H1 (cell line): Measurements from ENCODE around the gene EGFLAM. TPM values are rescaled to one million over a fixed set of nuclear protein-coding genes. Genes with fewer than 3 reads are reported as not detected.

Experiments used
- CTCF ChIA-PET: fragments of 300-600 bp; sonication (Branson Sonifier 250); formaldehyde crosslinking; loops from one replicate; lab custom pipeline; 2021; ENCODE audit not compliant: partially characterized antibody; lab: Charles Lee
- POLR2A ChIA-PET: fragments of 300-600 bp; sonication (Branson Sonifier 250); formaldehyde crosslinking; loops from one replicate; lab custom pipeline; 2021; ENCODE audit warnings: inconsistent platforms; ENCODE audit not compliant: partially characterized antibody; lab: Charles Lee
- DNase-seq, 2 experiments: peaks; one replicate each; pipeline versions ENCODE4 v3.0.0 to v3.0.0-alpha.2; 2010 to 2022; ENCODE audit warnings: low spot score in 2 of 2, low read depth in 1 of 2, mixed read lengths in 1 of 2
- FAIRE-seq: peaks from 2 replicates; lab custom pipeline; 2011; peaks lifted over from hg19 to GRCh38; lab: Jason Lieb, UNC
- H2AFZ ChIP-seq: 2 replicates; pipeline ENCODE4 v1.8.1; 2012; ENCODE audit warnings: low read length, inconsistent platforms
- H2AK5ac ChIP-seq: 2 replicates; pipeline ENCODE4 v1.6.1; 2013; ENCODE audit warnings: low read depth, low read length
- H2BK120ac ChIP-seq: replicated peaks from 2 replicates; pipeline ENCODE3; 2013; ENCODE audit warnings: low read depth, low read length, inconsistent platforms
- H2BK12ac ChIP-seq: 2 replicates; pipeline ENCODE4 v1.6.1; 2013; ENCODE audit warnings: low read depth, low read length
- H2BK15ac ChIP-seq: 2 replicates; pipeline ENCODE4 v1.6.1; 2013; ENCODE audit warnings: low read length
- H2BK20ac ChIP-seq: 2 replicates; pipeline ENCODE4 v1.6.1; 2013; ENCODE audit warnings: low read length
- H2BK5ac ChIP-seq: 2 replicates; pipeline ENCODE4 v1.6.1; 2013; ENCODE audit warnings: low read depth, low read length
- H3K14ac ChIP-seq: 2 replicates; pipeline ENCODE4 v1.6.1; 2013; ENCODE audit warnings: inconsistent platforms; ENCODE audit not compliant: insufficient read length
- H3K18ac ChIP-seq: 2 replicates; pipeline ENCODE4 v1.6.1; 2013; ENCODE audit warnings: low read length; ENCODE audit errors: extremely low read depth
- H3K23ac ChIP-seq: 2 replicates; pipeline ENCODE4 v1.6.1; 2013; ENCODE audit warnings: inconsistent platforms; ENCODE audit not compliant: insufficient read length
- H3K23me2 ChIP-seq: 2 replicates; pipeline ENCODE4 v1.6.1; 2013; ENCODE audit warnings: low read depth, low read length
- H3K27ac ChIP-seq: 2 replicates; pipeline ENCODE4 v1.6.1; 2011; ENCODE audit warnings: low read depth, low read length, inconsistent platforms
- H3K27me3 ChIP-seq, 4 experiments: replicated peaks in 1 of 4; 1 replicate in 1 of 4; 2 replicates in 3 of 4; pipeline versions ENCODE4 v1.6.1 to v1.8.1; 2011 to 2013; ENCODE audit warnings: low read length in 3 of 4, mild to moderate bottlenecking in 3 of 4, inconsistent platforms in 2 of 4, mixed read lengths in 2 of 4, moderate library complexity in 1 of 4; ENCODE audit not compliant: control insufficient read depth in 3 of 4, insufficient read depth in 3 of 4; ENCODE audit errors: extremely low read depth in 1 of 4
- H3K36me3 ChIP-seq, 4 experiments: 2 replicates each; pipeline versions ENCODE4 v1.6.1 to v1.8.1; 2011 to 2013; ENCODE audit warnings: mild to moderate bottlenecking in 4 of 4, low read length in 3 of 4, moderate library complexity in 2 of 4, control low read depth in 1 of 4, inconsistent platforms in 1 of 4; ENCODE audit not compliant: insufficient read depth in 4 of 4, control insufficient read depth in 2 of 4
- H3K4ac ChIP-seq: replicated peaks from 2 replicates; pipeline ENCODE3; 2013; ENCODE audit warnings: low read length, low read depth, mixed read lengths, inconsistent platforms; ENCODE audit not compliant: insufficient read length
- H3K4me1 ChIP-seq, 4 experiments: replicated peaks in 1 of 4; 1 replicate in 1 of 4; 2 replicates in 3 of 4; pipeline versions ENCODE4 v1.6.1 to v1.8.1; 2011 to 2013; ENCODE audit warnings: low read length in 3 of 4, inconsistent platforms in 2 of 4, mixed read lengths in 1 of 4; ENCODE audit not compliant: insufficient read depth in 4 of 4, control insufficient read depth in 3 of 4
- H3K4me2 ChIP-seq, 2 experiments: 2 replicates each; pipeline versions ENCODE4 v1.6.1 to v1.8.1; 2011 to 2013; ENCODE audit warnings: low read depth in 2 of 2, low read length in 2 of 2, control low read depth in 1 of 2, inconsistent platforms in 1 of 2, mild to moderate bottlenecking in 1 of 2; ENCODE audit not compliant: insufficient read depth in 1 of 2
- H3K4me3 ChIP-seq, 4 experiments: fragments of 200-600, 300-600 bp in 1 of 4; sonication (generic), shearing (Covaris generic), sonication (Bioruptor Twin) in 1 of 4; 2 replicates each; pipeline versions ENCODE4 v1.5.1 to v1.8.1; 2011 to 2016; ENCODE audit warnings: low read length in 4 of 4, low read depth in 3 of 4, control low read depth in 2 of 4, inconsistent platforms in 2 of 4, mild to moderate bottlenecking in 2 of 4, mixed read lengths in 1 of 4, moderate library complexity in 1 of 4; ENCODE audit not compliant: insufficient read depth in 2 of 4; ENCODE audit errors: extremely low read depth in 1 of 4
- H3K56ac ChIP-seq: replicated peaks from 2 replicates; pipeline ENCODE3; 2013; ENCODE audit warnings: low read depth, mild to moderate bottlenecking, mixed read lengths, low read length, inconsistent platforms; ENCODE audit not compliant: insufficient read length
- H3K79me1 ChIP-seq: 2 replicates; pipeline ENCODE4 v1.6.1; 2013; ENCODE audit warnings: low read depth, low read length, control low read depth
- H3K79me2 ChIP-seq, 2 experiments: 2 replicates each; pipeline versions ENCODE4 v1.6.1 to v1.8.1; 2012 to 2013; ENCODE audit warnings: low read length in 2 of 2, mild to moderate bottlenecking in 2 of 2, inconsistent platforms in 1 of 2; ENCODE audit not compliant: insufficient read depth in 2 of 2, control insufficient read depth in 1 of 2
- H3K9ac ChIP-seq, 4 experiments: replicated peaks in 1 of 4; 1 replicate in 1 of 4; 2 replicates in 3 of 4; pipeline versions ENCODE4 v1.6.1 to v1.8.1; 2011 to 2013; ENCODE audit warnings: low read depth in 3 of 4, low read length in 3 of 4, control low read depth in 2 of 4, mild to moderate bottlenecking in 2 of 4, moderate library complexity in 2 of 4, inconsistent platforms in 1 of 4; ENCODE audit errors: extremely low read depth in 1 of 4
- H3K9me3 ChIP-seq, 2 experiments: 2 replicates each; pipeline versions ENCODE4 v1.6.1 to v1.8.1; 2012 to 2013; ENCODE audit warnings: mild to moderate bottlenecking in 2 of 2, moderate library complexity in 2 of 2, control low read depth in 1 of 2, inconsistent platforms in 1 of 2, low read depth in 1 of 2, low read length in 1 of 2, mixed read lengths in 1 of 2; ENCODE audit not compliant: insufficient read depth in 2 of 2
- H4K20me1 ChIP-seq, 2 experiments: replicated peaks in 1 of 2; 2 replicates each; pipeline versions ENCODE3 to v1.8.1; 2011 to 2013; ENCODE audit warnings: inconsistent platforms in 2 of 2, low read length in 2 of 2, mild to moderate bottlenecking in 1 of 2; ENCODE audit not compliant: insufficient read depth in 2 of 2, control insufficient read depth in 1 of 2
- H4K5ac ChIP-seq: 2 replicates; pipeline ENCODE4 v1.6.1; 2013; ENCODE audit warnings: low read length, low read depth, mixed read lengths, inconsistent platforms; ENCODE audit not compliant: insufficient read length
- H4K8ac ChIP-seq: 2 replicates; pipeline ENCODE4 v1.8.0; 2013; ENCODE audit warnings: mild to moderate bottlenecking, moderate library complexity, low read length, inconsistent platforms; ENCODE audit not compliant: insufficient read depth; ENCODE audit errors: extremely low read depth
- H4K91ac ChIP-seq: replicated peaks from 2 replicates; pipeline ENCODE3; 2013; ENCODE audit warnings: low read length, mixed read lengths, inconsistent platforms; ENCODE audit not compliant: insufficient read length
- CBX8 ChIP-seq: fragments of 300-800, 300-1000 bp; sonication (generic); IDR thresholded peaks from 2 replicates; pipeline ENCODE4 v1.7.1; 2016; ENCODE audit warnings: low read depth, low read length, borderline replicate concordance
- CTBP2 ChIP-seq: IDR thresholded peaks from 2 replicates; pipeline ENCODE4 v1.7.0; 2011; ENCODE audit warnings: borderline replicate concordance, mild to moderate bottlenecking, moderate library complexity, mixed read lengths, low read length; ENCODE audit not compliant: insufficient read depth, insufficient read length
- GABPA ChIP-seq: IDR thresholded peaks from 2 replicates; pipeline ENCODE4 v1.6.1; 2011; ENCODE audit warnings: mild to moderate bottlenecking, low read length, moderate library complexity, borderline replicate concordance; ENCODE audit not compliant: insufficient read depth
- HDAC6 ChIP-seq: IDR thresholded peaks from one replicate; pipeline ENCODE4 v1.7.1; 2012; ENCODE audit warnings: low read depth, mild to moderate bottlenecking, inconsistent platforms, low read length, moderate library complexity
- SIRT6 ChIP-seq: IDR thresholded peaks from one replicate; pipeline ENCODE4 v1.7.1; 2012; ENCODE audit warnings: low read length, inconsistent platforms
- SIX5 ChIP-seq: IDR thresholded peaks from 2 replicates; pipeline ENCODE4 v1.6.1; 2011; ENCODE audit warnings: mild to moderate bottlenecking, low read depth, low read length
- SP1 ChIP-seq: IDR thresholded peaks from 2 replicates; pipeline ENCODE4 v1.6.1; 2011; ENCODE audit warnings: low read depth, low read length
- SP2 ChIP-seq: IDR thresholded peaks from 2 replicates; pipeline ENCODE4 v1.6.1; 2012; ENCODE audit warnings: mild to moderate bottlenecking, low read length, inconsistent platforms
- SP4 ChIP-seq: IDR thresholded peaks from 2 replicates; pipeline ENCODE4 v1.6.1; 2012; ENCODE audit warnings: low read length, inconsistent platforms
- TEAD4 ChIP-seq: IDR thresholded peaks from 2 replicates; pipeline ENCODE4 v1.6.1; 2012; ENCODE audit warnings: low read depth, low read length, inconsistent platforms, mixed read lengths
- WGBS, 2 experiments: shearing (Covaris generic) in 1 of 2; methylation state at CpG; one replicate each; pipeline versions ENCODE4 v1.1.6 to v1.1.7; 2013 to 2015; ENCODE audit warnings: low lambda C conversion rate in 2 of 2, mixed read lengths in 2 of 2, inconsistent platforms in 1 of 2, low coverage in 1 of 2, missing lambda C conversion rate in 1 of 2; ENCODE audit not compliant: insufficient replicate concordance in 2 of 2, insufficient coverage in 1 of 2, insufficient read length in 1 of 2; ENCODE audit errors: extremely low coverage in 1 of 2, missing lambda C conversion rate in 1 of 2; 5-methylcytosine and 5-hydroxymethylcytosine counted together
- polyA plus RNA-seq, 7 experiments: library from polyadenylated mRNA; depleted of rRNA in 3 of 7; stranded (reverse) in 5 of 7; unstranded in 2 of 7; fragments of >200 nt in 5 of 7; fragments of 200-250 nt in 2 of 7; gene quantifications; 1 replicate in 5 of 7; 2 replicates in 1 of 7; 4 replicates in 1 of 7; pipeline versions ENCODE4 v1.2.1 to v1.2.3, GENCODE V29; 2011 to 2013; ENCODE audit warnings: missing spikeins in 2 of 7, mixed read lengths in 2 of 7
- total RNA-seq: library from RNA; stranded (reverse); fragmentation: NEBNext Ultra II Directional; extraction: Animal tissue kit (Norgen Biotek cat#: 25700); gene quantifications from 2 replicates; pipeline ENCODE4 v1.2.1, GENCODE V29; 2021
- TF ChIP-seq, protein P1 (sequence below): IDR thresholded peaks from 2 replicates; pipeline ENCODE4 v1.6.1; 2012; ENCODE audit warnings: low read length, inconsistent platforms

The EGFLAM gene
- total and polyA plus RNA-seq, 2 of the 8 experiments (the other 6 are each of a cell fraction or from before 2014, with no cell fraction given), result 0.20 to 0.24 TPM

DNA sequence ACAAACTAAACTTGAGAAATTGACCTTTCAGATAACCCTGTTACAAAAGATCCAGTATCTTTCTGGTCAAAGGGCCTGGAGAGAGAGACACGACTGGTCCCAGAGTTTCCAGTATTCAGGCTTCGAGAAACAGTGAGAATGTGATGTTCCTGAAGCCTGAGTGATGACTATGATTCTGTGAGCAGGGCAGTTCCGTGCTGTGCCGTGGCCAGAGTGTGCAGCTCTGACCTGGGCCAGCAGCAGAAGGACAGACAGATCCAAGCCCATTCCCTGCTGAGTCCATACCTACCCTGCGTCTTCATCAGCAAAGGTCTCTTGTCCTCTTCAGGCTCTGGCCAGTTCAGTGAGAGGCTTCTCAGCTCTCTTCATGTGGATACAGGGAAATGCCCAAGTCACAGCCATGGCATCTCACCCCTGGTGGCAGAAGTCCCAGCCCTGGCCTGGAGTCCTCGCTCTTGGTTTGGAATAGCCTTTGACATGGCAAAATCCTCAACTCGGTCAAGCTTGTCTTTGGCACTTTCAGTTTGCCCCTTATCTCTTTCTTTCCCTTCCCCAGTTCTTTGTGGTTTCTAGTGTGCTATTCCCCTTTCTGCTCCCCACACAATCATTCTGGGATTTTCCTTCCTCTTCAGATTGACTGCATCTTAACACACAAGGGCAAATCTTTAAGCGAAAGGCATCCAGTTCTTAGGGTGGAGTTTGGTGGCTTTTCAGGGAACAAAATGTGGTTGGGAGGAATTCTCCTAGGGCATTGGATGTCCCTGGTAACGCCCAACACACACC, 190.4 kb downstream of the EGFLAM start:
- Histone ChIP-seq H4K20me1 (no peaks in the 10 kb centered on the region), H3K36me3 (no peaks in the 10 kb centered on the region), H2BK120ac (no peak overlapping the region), H2BK20ac (no peak overlapping the region), H3K4me2 (no peak overlapping the region), H2BK15ac (no peak overlapping the region), H4K8ac (no peak overlapping the region), H4K91ac (no peak overlapping the region), H3K4me1 (no peaks in the 10 kb centered on the region; a peak in 1 of 7 replicates), H3K27me3 (no peaks in the 10 kb centered on the region), H3K79me2 (no peaks in the 10 kb centered on the region), H3K23ac (no peak overlapping the region), H2BK12ac (no peak overlapping the region), H3K9me3 (no peaks in the 10 kb centered on the region), H2BK5ac (no peak overlapping the region), H3K27ac (no peak overlapping the region), H3K23me2 (peaks cover 1% of the 10 kb centered on the region; the same call in 1 of the 2 replicates), H3K14ac (no peak overlapping the region), H3K56ac (no peak overlapping the region), H4K5ac (no peak overlapping the region), H3K9ac (no peak overlapping the region), H3K79me1 (no peaks in the 10 kb centered on the region), H2AFZ (no peak overlapping the region), H3K18ac (no peak overlapping the region), H2AK5ac (no peak overlapping the region), H3K4me3 (no peak overlapping the region), H3K4ac (no peak overlapping the region)
- FAIRE-seq, result no peak
- ChIA-PET POLR2A (no interaction called here), CTCF (interaction anchor here (1.1 to 3.0 kb wide), 3 partner anchors 7 to 667 kb away, joined by 4 to 14 read pairs (median 5); no protein-coding TSS in a partner anchor)
- DNase-seq, result no peak
- WGBS, 2 experiments, result 88% methylated on average over 9 of the region's 9 CpGs; no CpG with 5 or more reads in 1 of the 2 experiments
- TF ChIP-seq CBX8 (no peak), SP1 (no peak), CTBP2 (no peak), SIX5 (no peak), SP4 (no peak), TEAD4 (no peak), SP2 (no peak), SIRT6 (no peak), GABPA (no peak), HDAC6 (no peak)
- TF ChIP-seq, protein P1, sequence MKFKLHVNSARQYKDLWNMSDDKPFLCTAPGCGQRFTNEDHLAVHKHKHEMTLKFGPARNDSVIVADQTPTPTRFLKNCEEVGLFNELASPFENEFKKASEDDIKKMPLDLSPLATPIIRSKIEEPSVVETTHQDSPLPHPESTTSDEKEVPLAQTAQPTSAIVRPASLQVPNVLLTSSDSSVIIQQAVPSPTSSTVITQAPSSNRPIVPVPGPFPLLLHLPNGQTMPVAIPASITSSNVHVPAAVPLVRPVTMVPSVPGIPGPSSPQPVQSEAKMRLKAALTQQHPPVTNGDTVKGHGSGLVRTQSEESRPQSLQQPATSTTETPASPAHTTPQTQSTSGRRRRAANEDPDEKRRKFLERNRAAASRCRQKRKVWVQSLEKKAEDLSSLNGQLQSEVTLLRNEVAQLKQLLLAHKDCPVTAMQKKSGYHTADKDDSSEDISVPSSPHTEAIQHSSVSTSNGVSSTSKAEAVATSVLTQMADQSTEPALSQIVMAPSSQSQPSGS, result no peak
